Esophagus muscularis mucosa (tissue), 4 donors: ENCODE measurements around the gene GRID2. TPM values are rescaled to one million over a fixed set of nuclear protein-coding genes. Genes with fewer than 3 reads are reported as not detected.

Experiments
- DNase-seq: peaks from one replicate; pipeline ENCODE4 v3.0.0-alpha.2; 2017; ENCODE audit errors: extremely low spot score
- H3K27ac ChIP-seq, 4 donors: fragments of 200-600 bp; sonication (generic); replicated peaks in 1 of 4; 1 replicate in 3 of 4; 2 replicates in 1 of 4; pipeline ENCODE4 v1.5.1; 2016 to 2019; ENCODE audit warnings: mild to moderate bottlenecking in 1 of 4
- H3K27me3 ChIP-seq, 4 donors: fragments of 200-600 bp; sonication (generic); one replicate each; pipeline versions ENCODE4 v1.5.1 to v1.6.0; 2016 to 2019
- H3K36me3 ChIP-seq, 4 donors: fragments of 200-600 bp; sonication (generic); one replicate each; pipeline ENCODE4 v1.5.1; 2016 to 2019
- H3K4me1 ChIP-seq, 4 donors: fragments of 200-600 bp; sonication (generic); one replicate each; pipeline ENCODE4 v1.5.1; 2016 to 2019
- H3K4me3 ChIP-seq, 4 donors: fragments of 200-600 bp; sonication (generic); 1 replicate in 2 of 4; 2 replicates in 2 of 4; pipeline ENCODE4 v1.5.1; 2016 to 2019; ENCODE audit warnings: mild to moderate bottlenecking in 4 of 4, moderate library complexity in 1 of 4
- H3K9me3 ChIP-seq, 4 donors: fragments of 200-600 bp; sonication (generic); 1 replicate in 3 of 4; 2 replicates in 1 of 4; pipeline ENCODE4 v1.5.1; 2016 to 2019
- CTCF ChIP-seq, 3 experiments: fragments of 200-600 bp in 2 of 3; fragments of 450-650 bp in 1 of 3; sonication (generic) in 2 of 3; IDR thresholded peaks; one replicate each; pipeline ENCODE4 v1.5.1; 2017 to 2019; ENCODE audit warnings: antibody characterized with exemption in 3 of 3, mild to moderate bottlenecking in 2 of 3, moderate library complexity in 1 of 3
- EP300 ChIP-seq: sonication (generic); formaldehyde crosslinking; IDR thresholded peaks from one replicate; pipeline ENCODE4 v1.6.1; 2017; ENCODE audit warnings: antibody characterized with exemption
- POLR2A ChIP-seq: fragments of 450-650 bp; IDR thresholded peaks from one replicate; pipeline ENCODE4 v1.6.1; 2017; ENCODE audit warnings: antibody characterized with exemption, moderate library complexity, mild to moderate bottlenecking, low read depth
- POLR2AphosphoS5 ChIP-seq, 2 donors: sonication (generic); formaldehyde crosslinking; IDR thresholded peaks; one replicate each; pipeline ENCODE4 v1.6.1; 2017; ENCODE audit warnings: antibody characterized with exemption in 2 of 2
- WGBS: methylation state at CpG from one replicate; pipeline ENCODE4 v1.1.5; 2018; 5-methylcytosine and 5-hydroxymethylcytosine counted together
- intact Hi-C: fragments of 100-400 bp; cut with DNase I; formaldehyde crosslinking; loops from one replicate; pipeline ENCODE4 v1.15.1; 2023
- total RNA-seq, 4 donors: library from RNA; depleted of rRNA; stranded (reverse); fragments of >200 nt; gene quantifications; one replicate each; pipeline versions ENCODE4 v1.1.0 to v1.2.1, GENCODE V29; 2016

Gene GRID2
- total RNA-seq, 4 donors from 2014 or later: 0.06 to 0.17 TPM; not detected in 2

GRCh38 chr4:93761286-93761685 lies 1457.5 kb downstream of the GRID2 start:
- Histone ChIP-seq H3K27ac (no peak overlapping the region), H3K36me3 (no peaks in the 10 kb centered on the region), H3K4me1 (no peaks in the 10 kb centered on the region), H3K4me3 (no peak overlapping the region), H3K27me3 (no peaks in the 10 kb centered on the region), H3K9me3 (no peaks in the 10 kb centered on the region)
- intact Hi-C loops: no loop called here
- 38% methylated on average over 1 of the region's 1 CpG for WGBS
- TF ChIP-seq POLR2A (no peak), POLR2AphosphoS5 (IDR thresholded peaks at IDR 0.05) (no peak), EP300 (no peak)
- no peak for DNase-seq

GRCh38 chr4:93764639-93765246 lies 1461.0 kb downstream of the GRID2 start:
- Histone ChIP-seq H3K27ac (no peak overlapping the region), H3K4me1 (no peaks in the 10 kb centered on the region), H3K27me3 (no peaks in the 10 kb centered on the region), H3K36me3 (no peaks in the 10 kb centered on the region), H3K4me3 (no peak overlapping the region), H3K9me3 (no peaks in the 10 kb centered on the region)
- intact Hi-C loops: no loop called here
- 2% methylated on average over 5 of the region's 5 CpGs for WGBS
- TF ChIP-seq EP300 (no peak), CTCF (IDR thresholded peaks at IDR 0.05) (peak; percentile 52 to 72 (median 66))
- no peak for DNase-seq

DNA sequence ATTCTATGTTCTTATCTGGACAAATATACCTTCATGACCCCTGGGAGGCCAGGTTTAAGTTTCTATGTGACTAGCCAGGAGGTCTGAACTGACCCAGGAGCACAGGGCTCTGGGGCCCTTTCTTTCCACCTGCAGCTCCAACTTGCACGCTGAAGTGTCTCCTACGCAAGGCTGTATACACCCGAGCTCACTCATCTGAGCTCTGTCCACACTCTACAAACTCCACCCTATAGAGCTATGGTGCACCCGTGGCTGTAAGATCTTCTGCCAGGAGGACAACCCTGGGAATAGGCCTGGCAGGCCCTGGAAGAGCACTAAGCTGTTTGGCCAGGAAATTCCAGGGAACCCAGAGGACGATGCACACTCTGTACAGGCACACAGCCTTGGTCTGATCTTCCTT lies 1464.2 kb downstream of the GRID2 start:
- intact Hi-C loops: no loop called here
- no peak for TF ChIP-seq POLR2AphosphoS5 (IDR thresholded peaks at IDR 0.05)
- no peak for TF ChIP-seq EP300
- TF ChIP-seq CTCF (IDR thresholded peaks at IDR 0.05): no peak
- no peak for TF ChIP-seq POLR2A
- Histone ChIP-seq H3K27ac (no peak overlapping the region), H3K27me3 (no peaks in the 10 kb centered on the region), H3K9me3 (no peaks in the 10 kb centered on the region), H3K36me3 (no peaks in the 10 kb centered on the region), H3K4me1 (no peaks in the 10 kb centered on the region), H3K4me3 (no peak overlapping the region)
- WGBS: 86% methylated on average over 5 of the region's 5 CpGs
- no peak for DNase-seq

- 50% methylated on average over 1 of the region's 1 CpG for WGBS
- TF ChIP-seq POLR2AphosphoS5 (IDR thresholded peaks at IDR 0.05) (no peak), POLR2A (no peak), EP300 (no peak), CTCF (IDR thresholded peaks at IDR 0.05) (no peak)
- H3K27ac ChIP-seq: no peak overlapping the region
- H3K27me3 ChIP-seq: no peaks in the 10 kb centered on the region
- no peak for DNase-seq
- H3K4me1 ChIP-seq: no peaks in the 10 kb centered on the region
- no peaks in the 10 kb centered on the region for H3K9me3 ChIP-seq
- H3K36me3 ChIP-seq: no peaks in the 10 kb centered on the region
- no peak overlapping the region for H3K4me3 ChIP-seq
- intact Hi-C loops: no loop called here
Measured at GRCh38 chr4:93770201-93770600, 1466.4 kb downstream of the GRID2 start.

DNA sequence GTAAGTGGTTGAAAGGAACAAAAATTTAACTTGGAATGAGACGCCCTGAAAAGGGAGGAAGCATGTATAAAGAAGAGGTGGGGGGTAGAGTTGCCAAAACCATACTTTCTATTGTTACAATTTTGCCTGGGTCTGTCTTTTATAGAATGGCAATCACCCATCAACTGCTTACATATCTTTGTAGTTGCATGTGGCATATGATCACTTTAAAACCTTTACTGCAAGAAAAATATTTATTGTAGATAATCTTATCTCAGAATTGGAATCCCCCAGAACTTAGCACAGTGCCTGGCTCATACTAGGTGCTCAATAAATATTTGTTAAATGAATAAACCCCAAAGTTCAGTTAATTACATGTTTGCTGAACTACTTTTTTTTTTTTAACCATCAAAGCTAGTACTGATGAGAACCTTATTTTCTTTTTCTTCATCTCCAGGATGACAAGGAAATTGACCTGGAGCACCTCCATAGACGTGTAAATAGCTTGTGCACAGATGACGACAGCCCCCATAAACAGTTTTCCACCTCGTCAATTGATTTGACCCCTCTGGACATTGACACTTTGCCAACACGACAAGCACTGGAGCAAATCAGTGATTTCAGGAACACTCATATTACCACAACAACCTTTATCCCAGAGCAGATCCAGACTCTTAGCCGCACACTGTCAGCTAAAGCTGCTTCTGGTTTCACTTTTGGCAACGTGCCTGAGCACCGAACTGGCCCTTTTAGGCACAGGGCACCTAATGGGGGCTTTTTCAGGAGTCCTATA lies 1468.1 kb downstream of the GRID2 start:
- no peak for DNase-seq
- Histone ChIP-seq H3K36me3 (no peaks in the 10 kb centered on the region), H3K9me3 (no peaks in the 10 kb centered on the region), H3K27me3 (no peaks in the 10 kb centered on the region), H3K27ac (no peak overlapping the region), H3K4me1 (no peaks in the 10 kb centered on the region), H3K4me3 (no peak overlapping the region)
- intact Hi-C loops: no loop called here
- TF ChIP-seq EP300 (no peak), POLR2A (no peak), CTCF (IDR thresholded peaks at IDR 0.05) (no peak), POLR2AphosphoS5 (IDR thresholded peaks at IDR 0.05) (no peak)
- WGBS: 68% methylated on average over 8 of the region's 8 CpGs
